Pulmonary artery endothelial cell (primary cell): Measurements from ENCODE around the gene LKAAEAR1. TPM values are rescaled to one million over a fixed set of nuclear protein-coding genes. Genes with fewer than 3 reads are reported as not detected.
"Not testable (repeated sequence)": the region's sequence is repeated elsewhere in the genome, so short reads cannot be mapped to it uniquely, and the experiment has no call there.

ENCODE experiments used
- DNase-seq: peaks from one replicate; pipeline ENCODE4 v3.0.0-alpha.2; 2011; ENCODE audit warnings: low read depth, low spot score
- total RNA-seq: library from RNA; depleted of rRNA; stranded (reverse); fragments of >200 nt; gene quantifications from 2 replicates; pipeline ENCODE4 v1.2.3, GENCODE V29; 2014

The LKAAEAR1 gene
- total RNA-seq, 1 donor from 2014 or later: not detected

GRCh38 chr20:64099086-64099786 lies 15.0 kb upstream of the LKAAEAR1 start:
- no peak for DNase-seq

- DNase-seq: no peak
Measured at GRCh38 chr20:64098471-64099013, 14.3 kb upstream of the LKAAEAR1 start.

- no peak for DNase-seq
Measured at GRCh38 chr20:64096535-64096934, 12.3 kb upstream of the LKAAEAR1 start.

- DNase-seq: no peak
Measured at GRCh38 chr20:64095927-64096326, 11.7 kb upstream of the LKAAEAR1 start.

GRCh38 chr20:64095455-64095854 lies 11.3 kb upstream of the LKAAEAR1 start:
- no peak for DNase-seq

GRCh38 chr20:64093013-64093503 lies 8.9 kb upstream of the LKAAEAR1 start:
- DNase-seq: no peak

- no peak for DNase-seq
Measured at GRCh38 chr20:64092258-64093012, 8.2 kb upstream of the LKAAEAR1 start.

- DNase-seq: no peak
Measured at GRCh38 chr20:64091770-64092169, 7.6 kb upstream of the LKAAEAR1 start.

- DNase-seq: no peak
Measured at GRCh38 chr20:64091340-64091739, 7.1 kb upstream of the LKAAEAR1 start.

- no peak for DNase-seq
Measured at GRCh38 chr20:64090165-64090564, 6.0 kb upstream of the LKAAEAR1 start.

- DNase-seq: not testable (repeated sequence)
Measured at GRCh38 chr20:64088586-64088985, 4.4 kb upstream of the LKAAEAR1 start.

GRCh38 chr20:64087226-64087825 lies 3.1 kb upstream of the LKAAEAR1 start:
- DNase-seq: not testable (repeated sequence)

GRCh38 chr20:64086801-64087200 lies 2.6 kb upstream of the LKAAEAR1 start:
- DNase-seq: no peak

GRCh38 chr20:64084685-64085152 lies 521 bp upstream of the LKAAEAR1 start:
- DNase-seq: no peak

- peak; percentile 27 for DNase-seq
Measured at GRCh38 chr20:64083378-64083803, 807 bp downstream of the LKAAEAR1 start.

GRCh38 chr20:64082820-64083377 lies 1.3 kb downstream of the LKAAEAR1 start:
- DNase-seq: no peak

GRCh38 chr20:64082126-64082731 lies 2.0 kb downstream of the LKAAEAR1 start:
- no peak for DNase-seq

- no peak for DNase-seq
Measured at GRCh38 chr20:64081624-64081964, 2.6 kb downstream of the LKAAEAR1 start.

- no peak for DNase-seq
Measured at GRCh38 chr20:64080813-64081623, 3.2 kb downstream of the LKAAEAR1 start.
